ENCODE results near the gene BRD4.

DNA sequence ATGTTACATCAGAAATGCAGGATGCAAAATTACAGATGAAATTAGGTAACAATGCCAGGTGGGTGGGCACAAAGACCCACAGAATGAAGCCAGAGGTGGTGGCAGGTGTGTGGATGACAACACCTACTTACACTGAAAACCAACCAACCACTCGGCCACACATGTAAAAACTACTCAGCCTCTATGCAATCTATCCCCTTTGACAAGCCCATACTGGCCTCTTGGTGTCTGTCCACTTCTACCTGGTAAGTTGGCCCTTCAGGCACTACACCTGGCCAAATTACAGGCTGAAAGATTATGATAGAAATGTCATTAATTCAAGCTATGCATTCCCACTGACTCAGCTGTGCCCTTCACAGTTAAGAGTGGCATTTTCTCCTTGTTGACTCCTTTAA, 50.0 kb downstream of the BRD4 start:
- no peak for TF ChIP-seq POLR2AphosphoS5 (IDR thresholded peaks at IDR 0.05; ENCODE audit: borderline replicate concordance, low read depth, low read length)
- no peak for TF ChIP-seq EZH2 (IDR thresholded peaks at IDR 0.05)
